Endothelial cell of umbilical vein (primary cell): ENCODE measurements around the gene S1PR5. TPM values are rescaled to one million over a fixed set of nuclear protein-coding genes. Genes with fewer than 3 reads are reported as not detected.
"Not testable (repeated sequence)": the region's sequence is repeated elsewhere in the genome, so short reads cannot be mapped to it uniquely, and the experiment has no call there.

Experiments used
- BruUV-seq: library from RNA; stranded (reverse); fragments of 400-500 nt; replicated peaks from 2 replicates; lab custom pipeline; 2021; lab: Mats Ljungman, UMichigan
- CTCF ChIA-PET: fragments of 300-600, 350-600 bp; sonication (Branson Sonifier 250); formaldehyde crosslinking; loops from one replicate; lab custom pipeline; 2021; ENCODE audit warnings: antibody characterized with exemption, inconsistent platforms; lab: Charles Lee
- POLR2A ChIA-PET: fragments of 300-600, 350-600 bp; sonication (Branson Sonifier 250); formaldehyde crosslinking; loops from one replicate; lab custom pipeline; 2021; ENCODE audit warnings: antibody characterized with exemption, inconsistent platforms; lab: Charles Lee
- DNase-seq: peaks from one replicate; pipeline ENCODE4 v3.0.0-alpha.2; 2011; ENCODE audit warnings: low read depth, low spot score
- FAIRE-seq: peaks from 2 replicates; lab custom pipeline; 2011; peaks lifted over from hg19 to GRCh38; lab: Jason Lieb, UNC
- H2AFZ ChIP-seq: 2 replicates; pipeline ENCODE4 v1.6.0; 2012; ENCODE audit warnings: low read depth, low read length, control low read depth, inconsistent platforms
- H3K27ac ChIP-seq: 2 replicates; pipeline ENCODE4 v1.5.1; 2011; ENCODE audit warnings: low read depth, mild to moderate bottlenecking, control low read depth, low read length, moderate library complexity; ENCODE audit not compliant: insufficient read depth
- H3K27me3 ChIP-seq, 2 experiments: 2 replicates each; pipeline versions ENCODE4 v1.6.0 to v1.6.1; 2011; ENCODE audit warnings: low read length in 2 of 2, mixed read lengths in 1 of 2; ENCODE audit not compliant: control insufficient read depth in 2 of 2, insufficient read depth in 2 of 2
- H3K36me3 ChIP-seq, 2 experiments: 2 replicates in 1 of 2; 3 replicates in 1 of 2; pipeline ENCODE4 v1.5.1; 2011; ENCODE audit warnings: low read length in 2 of 2, mild to moderate bottlenecking in 1 of 2, moderate library complexity in 1 of 2; ENCODE audit not compliant: control insufficient read depth in 2 of 2, insufficient read depth in 2 of 2; ENCODE audit errors: extremely low read depth in 1 of 2
- H3K4me1 ChIP-seq: 3 replicates; pipeline ENCODE4 v1.5.1; 2011; ENCODE audit warnings: mild to moderate bottlenecking, low read length; ENCODE audit not compliant: control insufficient read depth, insufficient read depth; ENCODE audit errors: extremely low read depth
- H3K4me2 ChIP-seq: 2 replicates; pipeline ENCODE4 v1.6.1; 2011; ENCODE audit warnings: low read length, control low read depth, mixed read lengths; ENCODE audit not compliant: insufficient read depth
- H3K4me3 ChIP-seq, 3 experiments: fragments of 200-600 bp in 1 of 3; sonication (generic), shearing (Covaris generic) in 1 of 3; replicated peaks in 1 of 3; 2 replicates each; pipeline ENCODE4 v1.5.1; 2011 to 2016; ENCODE audit warnings: control low read depth in 3 of 3, low read length in 3 of 3, mild to moderate bottlenecking in 2 of 3, inconsistent platforms in 1 of 3, low read depth in 1 of 3, moderate library complexity in 1 of 3; ENCODE audit not compliant: insufficient read depth in 1 of 3
- H3K79me2 ChIP-seq: 2 replicates; pipeline ENCODE4 v1.6.0; 2012; ENCODE audit warnings: low read length, inconsistent platforms; ENCODE audit not compliant: control insufficient read depth, insufficient read depth
- H3K9ac ChIP-seq: replicated peaks from 2 replicates; pipeline ENCODE3; 2011; ENCODE audit warnings: low read length, control low read depth; ENCODE audit not compliant: insufficient read depth; ENCODE audit errors: extremely low read depth
- H3K9me1 ChIP-seq: replicated peaks from 3 replicates; pipeline ENCODE4 v1.6.0; 2011; ENCODE audit warnings: mild to moderate bottlenecking, low read length; ENCODE audit not compliant: control insufficient read depth, insufficient read depth; ENCODE audit errors: extremely low read depth
- H3K9me3 ChIP-seq: replicated peaks from 2 replicates; pipeline ENCODE4 v1.5.1; 2012; ENCODE audit warnings: low read length, inconsistent platforms; ENCODE audit not compliant: control insufficient read depth, insufficient read depth
- H4K20me1 ChIP-seq: replicated peaks from 2 replicates; pipeline ENCODE3; 2011; ENCODE audit warnings: mild to moderate bottlenecking, low read length; ENCODE audit not compliant: control insufficient read depth, insufficient read depth; ENCODE audit errors: extremely low read depth
- CTCF ChIP-seq, 2 donors: IDR thresholded peaks; 1 replicate in 1 of 2; 2 replicates in 1 of 2; pipeline ENCODE4 v1.5.1; 2011; ENCODE audit warnings: low read length in 2 of 2, mild to moderate bottlenecking in 2 of 2, moderate library complexity in 2 of 2, control low read depth in 1 of 2, inconsistent platforms in 1 of 2, low read depth in 1 of 2; ENCODE audit not compliant: insufficient read depth in 1 of 2; ENCODE audit errors: extremely low read depth in 1 of 2
- EZH2 ChIP-seq: IDR thresholded peaks from 2 replicates; pipeline ENCODE4 v1.6.1; 2012; ENCODE audit warnings: borderline replicate concordance, low read depth, mild to moderate bottlenecking, moderate library complexity, low read length, inconsistent platforms; ENCODE audit not compliant: severe bottlenecking
- FOS ChIP-seq: IDR thresholded peaks from 2 replicates; pipeline ENCODE4 v1.6.1; 2011; ENCODE audit warnings: mild to moderate bottlenecking, low read length, moderate library complexity, borderline replicate concordance; ENCODE audit not compliant: insufficient read depth
- GATA2 ChIP-seq: IDR thresholded peaks from 2 replicates; pipeline ENCODE4 v1.7.0; 2011; ENCODE audit warnings: low read depth, mild to moderate bottlenecking, moderate library complexity, mixed read lengths, low read length; ENCODE audit not compliant: insufficient read length, insufficient read depth
- JUN ChIP-seq: IDR thresholded peaks from 2 replicates; pipeline ENCODE4 v1.6.1; 2011; ENCODE audit warnings: borderline replicate concordance, low read depth; ENCODE audit not compliant: insufficient read length, insufficient read depth
- MAX ChIP-seq: IDR thresholded peaks from 2 replicates; pipeline ENCODE4 v1.6.1; 2011; ENCODE audit not compliant: insufficient read depth, insufficient read length
- MYC ChIP-seq: IDR thresholded peaks from one replicate; pipeline ENCODE4 v1.6.1; 2011; ENCODE audit warnings: mild to moderate bottlenecking, low read depth, low read length
- POLR2A ChIP-seq: IDR thresholded peaks from 2 replicates; pipeline ENCODE4 v1.6.1; 2012; ENCODE audit warnings: low read depth, mild to moderate bottlenecking, control low read depth, low read length
- POLR2AphosphoS5 ChIP-seq: IDR thresholded peaks from 2 replicates; pipeline ENCODE4 v1.6.1; 2012; ENCODE audit warnings: low read depth, mild to moderate bottlenecking, control low read depth, low read length, moderate library complexity; ENCODE audit not compliant: insufficient read depth
- dilution Hi-C: fragments of 300-500 bp; cut with MboI; formaldehyde crosslinking; loops from one replicate; pipeline ENCODE4 v1.15.0; 2019; ENCODE audit warnings: low sequenced_read_pairs; ENCODE audit not compliant: extremely low pct_ligation_motif_present
- intact Hi-C: fragments of 100-400 bp; cut with micrococcal nuclease; formaldehyde crosslinking; loops from one replicate; pipeline ENCODE4 v1.10.0; 2022
- polyA plus RNA-seq, 4 experiments: library from polyadenylated mRNA; depleted of rRNA in 3 of 4; stranded (reverse) in 3 of 4; unstranded in 1 of 4; fragments of >200 nt; gene quantifications; 2 replicates each; pipeline versions ENCODE4 v1.2.1 to v1.2.3, GENCODE V29; 2011 to 2012; ENCODE audit warnings: missing spikeins in 1 of 4
- total RNA-seq: library from RNA; stranded (reverse); gene quantifications from 2 replicates; pipeline ENCODE4 v1.2.3, GENCODE V29; 2021

Gene S1PR5
- total and polyA plus RNA-seq, 2 donors (not counting 3 experiments of a cell fraction or from before 2014, with no cell fraction given), result not detected

- Histone ChIP-seq H4K20me1 (no peaks in the 10 kb centered on the region), H3K9me1 (no peaks in the 10 kb centered on the region), H3K4me3 (no peak overlapping the region), H3K27ac (no peak overlapping the region), H3K9ac (no peak overlapping the region), H2AFZ (no peak overlapping the region), H3K36me3 (no peaks in the 10 kb centered on the region), H3K79me2 (no peaks in the 10 kb centered on the region), H3K27me3 (no peaks in the 10 kb centered on the region), H3K4me2 (no peak overlapping the region), H3K9me3 (no peaks in the 10 kb centered on the region), H3K4me1 (no peaks in the 10 kb centered on the region)
- intact Hi-C loops, result no loop called here
- TF ChIP-seq FOS (no peak), GATA2 (no peak), MAX (no peak), POLR2A (no peak), MYC (no peak), EZH2 (no peak), POLR2AphosphoS5 (no peak), JUN (no peak), CTCF (IDR thresholded peaks at IDR 0.05; ENCODE audit: extremely low read depth in 1 of 2, insufficient read depth in 1 of 2, low read depth in 1 of 2, low read length in 2 of 2) (no peak)
- DNase-seq, result no peak
- BruUV-seq, result no TSS peak
- POLR2A ChIA-PET, result no interaction called here
- dilution Hi-C loops, result no loop called here
- no peak for FAIRE-seq
- CTCF ChIA-PET, result interaction anchor here (0.9 to 1.6 kb wide), 2 partner anchors 9 to 20 kb away, joined by 3 to 4 read pairs; no protein-coding TSS in a partner anchor
Measured at GRCh38 chr19:10532457-10532856, 15.2 kb upstream of the S1PR5 start.

GRCh38 chr19:10526887-10527286, 9.6 kb upstream of the S1PR5 start:
- CTCF ChIA-PET, result interaction anchor here (1.0 kb wide), 1 partner anchor 9 kb away, joined by 3 read pairs; the partner anchor contains the start of gene S1PR5

More at GRCh38 chr19:10526887-10527286, 9.6 kb upstream of the S1PR5 start:
- H3K4me3 ChIP-seq, dilution Hi-C loops, H3K4me1 ChIP-seq, H3K4me2 ChIP-seq, intact Hi-C loops, H3K36me3 ChIP-seq, H3K27me3 ChIP-seq, H2AFZ ChIP-seq, H3K27ac ChIP-seq, H3K9me1 ChIP-seq, H3K9me3 ChIP-seq, DNase-seq, BruUV-seq, FAIRE-seq, H3K9ac ChIP-seq, H3K79me2 ChIP-seq, H4K20me1 ChIP-seq: not testable (repeated sequence)
- POLR2A ChIA-PET, result interaction anchor here (0.6 kb wide), 1 partner anchor 31 kb away, joined by 3 read pairs; no protein-coding TSS in a partner anchor
